GM18517 (cell line): ENCODE data around the gene NHLRC3.
"Not testable (repeated sequence)": the region's sequence is repeated elsewhere in the genome, so short reads cannot be mapped to it uniquely, and the experiment has no call there.

Experiments used
- ATAC-seq: cut with Tn5 transposase; IDR thresholded peaks from one replicate; pipeline ENCODE4 v1.9.1; 2021; ENCODE audit warnings: mild to moderate bottlenecking, moderate library complexity; ENCODE audit not compliant: unreplicated experiment

Gene NHLRC3

GRCh38 chr13:39037880-39038568, at the start of gene NHLRC3, which contains the start of gene PROSER1:
TSS of gene NHLRC3 (plus strand) at chr13:39038456. CDS start at chr13:39038640, 184 bp downstream.
TSS of gene PROSER1 (minus strand) at chr13:39038089. CDS start at chr13:39037242, 847 bp downstream.
- peak; percentile 64 for ATAC-seq

GRCh38 chr13:38990693-38991092, 47.6 kb upstream of the NHLRC3 start, which contains the start of gene STOML3:
TSS of gene STOML3 (minus strand) at chr13:38990831. CDS start at chr13:38990721, 110 bp downstream.
- ATAC-seq = no peak

- no peak for ATAC-seq
Observed at GRCh38 chr13:38993381-38993780, 44.9 kb upstream of the NHLRC3 start.

- ATAC-seq = no peak
Observed at GRCh38 chr13:38998739-38999138, 39.5 kb upstream of the NHLRC3 start.

GRCh38 chr13:39006371-39007111, 31.7 kb upstream of the NHLRC3 start:
- ATAC-seq = not testable (repeated sequence)

- ATAC-seq = no peak
Observed at GRCh38 chr13:39012608-39013007, 25.6 kb upstream of the NHLRC3 start.

- no peak for ATAC-seq
Observed at GRCh38 chr13:39013462-39013861, 24.8 kb upstream of the NHLRC3 start.

GRCh38 chr13:39016087-39016486, 22.2 kb upstream of the NHLRC3 start:
- ATAC-seq = peak; percentile 82

GRCh38 chr13:39016787-39017186, 21.5 kb upstream of the NHLRC3 start:
- ATAC-seq = peak; percentile 68

GRCh38 chr13:39020853-39021462, 17.3 kb upstream of the NHLRC3 start:
- no peak for ATAC-seq

GRCh38 chr13:39023316-39023715, 14.9 kb upstream of the NHLRC3 start:
- no peak for ATAC-seq

- ATAC-seq = no peak
Observed at GRCh38 chr13:39023761-39024160, 14.5 kb upstream of the NHLRC3 start.

GRCh38 chr13:39025433-39025839, 12.8 kb upstream of the NHLRC3 start:
- no peak for ATAC-seq

- ATAC-seq = no peak
Observed at GRCh38 chr13:39032150-39032549, 6.1 kb upstream of the NHLRC3 start.

- ATAC-seq = no peak
Observed at GRCh38 chr13:39034085-39034484, 4.2 kb upstream of the NHLRC3 start.

GRCh38 chr13:39035204-39035603, 3.1 kb upstream of the NHLRC3 start:
- ATAC-seq = no peak

GRCh38 chr13:39035799-39036198, 2.5 kb upstream of the NHLRC3 start:
- no peak for ATAC-seq

GRCh38 chr13:39036212-39036611, 2.0 kb upstream of the NHLRC3 start:
- ATAC-seq = no peak

- ATAC-seq = peak; percentile 46
Observed at GRCh38 chr13:39037410-39037879, 811 bp upstream of the NHLRC3 start.

GRCh38 chr13:39038569-39039030, 344 bp downstream of the NHLRC3 start:
- ATAC-seq = peak; percentile 31

- ATAC-seq = no peak
Observed at GRCh38 chr13:39039041-39039440, 785 bp downstream of the NHLRC3 start.
